Central memory CD8-positive, alpha-beta T cell (primary cell): ENCODE results near the gene PLD2.
A peak's percentile ranks its signal among the peaks of the same experiment; 100 is the strongest.
"Not testable (repeated sequence)": the region's sequence is repeated elsewhere in the genome, so short reads cannot be mapped to it uniquely, and the experiment has no call there.

ENCODE experiments used
- ATAC-seq: fragments of 150-1000 bp; cut with Tn5 transposase; replicated peaks from 2 replicates; pipeline ENCODE4 v1.10.0; 2022; ENCODE audit warnings: mild to moderate bottlenecking, moderate FRiP score, moderate number of reproducible peaks; ENCODE audit not compliant: poor library complexity, severe bottlenecking; ENCODE audit errors: extremely low read depth
- DNase-seq, 2 donors: peaks; one replicate each; pipeline ENCODE4 v3.0.0; 2021; ENCODE audit warnings: low spot score in 2 of 2
- H3K27ac Mint-ChIP-seq: one replicate; pipeline ENCODE4 v1.8.0; 2022; ENCODE audit warnings: low read depth, mild to moderate bottlenecking, moderate library complexity, mixed read lengths
- H3K27me3 Mint-ChIP-seq: one replicate; pipeline ENCODE4 v1.8.0; 2022; ENCODE audit warnings: mixed read lengths
- H3K36me3 Mint-ChIP-seq: one replicate; pipeline ENCODE4 v1.8.0; 2022; ENCODE audit warnings: mild to moderate bottlenecking, moderate library complexity, mixed read lengths; ENCODE audit not compliant: insufficient read depth
- H3K4me1 Mint-ChIP-seq: one replicate; pipeline ENCODE4 v1.8.0; 2022; ENCODE audit warnings: mixed read lengths
- H3K4me3 Mint-ChIP-seq: one replicate; pipeline ENCODE4 v1.8.0; 2022; ENCODE audit warnings: mild to moderate bottlenecking, moderate library complexity, mixed read lengths
- H3K9me3 Mint-ChIP-seq: one replicate; pipeline ENCODE4 v1.8.0; 2022; ENCODE audit warnings: mixed read lengths

The PLD2 gene

DNA sequence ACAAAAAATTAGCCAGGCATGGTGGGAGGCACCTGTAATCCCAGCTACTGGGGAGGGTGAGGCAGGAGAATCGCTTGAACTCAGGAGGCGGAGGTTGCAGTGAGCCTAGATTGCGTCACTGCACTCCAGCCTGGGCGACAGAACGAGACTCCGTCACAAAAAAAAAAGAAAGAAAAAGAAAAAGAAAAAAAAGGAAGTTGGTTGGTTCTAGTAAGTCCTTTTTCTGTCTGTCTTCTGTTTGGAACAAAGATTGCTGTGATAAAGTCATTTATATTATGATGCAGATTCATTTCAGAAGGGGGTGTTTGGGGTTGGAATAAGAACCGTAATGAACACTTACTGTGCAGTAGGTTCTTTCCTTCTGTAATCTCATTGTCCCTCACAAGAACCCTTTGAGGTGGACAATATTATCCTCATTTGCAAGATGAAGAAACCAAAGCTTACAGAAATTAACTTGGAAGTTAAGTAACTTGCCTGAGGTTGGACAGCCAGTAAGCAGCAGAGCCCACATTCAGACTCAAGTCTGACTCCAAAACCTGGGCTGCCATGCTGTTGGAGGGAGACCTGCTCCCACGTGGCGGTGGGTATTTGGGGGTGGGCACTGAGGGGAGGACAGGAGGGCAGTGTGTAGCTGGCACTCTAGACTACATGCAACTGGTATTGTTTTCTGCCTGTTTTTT lies 36.5 kb downstream of the PLD2 start:
- Mint-ChIP-seq H3K36me3 (peaks cover 7% of the 10 kb centered on the region), H3K4me1 (peaks cover 62% of the 10 kb centered on the region), H3K27me3 (no peaks in the 10 kb centered on the region), H3K27ac (no peak overlapping the region), H3K4me3 (no peak overlapping the region), H3K9me3 (no peaks in the 10 kb centered on the region)
- no peak for DNase-seq
- no peak for ATAC-seq

DNA sequence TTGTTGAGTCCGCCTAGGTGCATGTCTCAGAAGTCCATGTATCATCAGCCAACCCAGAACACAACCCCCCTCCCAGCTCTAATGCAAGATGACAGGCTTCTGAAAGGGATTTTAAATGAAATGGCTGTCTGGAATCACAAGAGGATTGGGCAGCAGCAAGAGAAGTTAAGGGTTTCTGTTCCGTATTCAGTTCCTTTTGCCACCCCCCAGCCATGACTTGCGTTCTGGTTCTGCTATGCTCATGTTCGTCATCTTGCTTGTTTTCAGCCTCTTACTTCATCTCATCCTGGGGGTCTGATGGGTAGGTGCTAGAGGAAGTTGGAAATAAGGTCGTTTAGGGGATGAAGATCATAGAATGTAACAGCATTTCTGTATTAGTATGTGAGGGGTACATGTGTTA lies 38.2 kb downstream of the PLD2 start:
- Mint-ChIP-seq H3K27me3 (no peaks in the 10 kb centered on the region), H3K27ac (no peak overlapping the region), H3K4me1 (peaks cover 61% of the 10 kb centered on the region), H3K9me3 (no peaks in the 10 kb centered on the region), H3K4me3 (no peak overlapping the region), H3K36me3 (peaks cover 7% of the 10 kb centered on the region)
- ATAC-seq, result no peak
- DNase-seq, result no peak

DNA sequence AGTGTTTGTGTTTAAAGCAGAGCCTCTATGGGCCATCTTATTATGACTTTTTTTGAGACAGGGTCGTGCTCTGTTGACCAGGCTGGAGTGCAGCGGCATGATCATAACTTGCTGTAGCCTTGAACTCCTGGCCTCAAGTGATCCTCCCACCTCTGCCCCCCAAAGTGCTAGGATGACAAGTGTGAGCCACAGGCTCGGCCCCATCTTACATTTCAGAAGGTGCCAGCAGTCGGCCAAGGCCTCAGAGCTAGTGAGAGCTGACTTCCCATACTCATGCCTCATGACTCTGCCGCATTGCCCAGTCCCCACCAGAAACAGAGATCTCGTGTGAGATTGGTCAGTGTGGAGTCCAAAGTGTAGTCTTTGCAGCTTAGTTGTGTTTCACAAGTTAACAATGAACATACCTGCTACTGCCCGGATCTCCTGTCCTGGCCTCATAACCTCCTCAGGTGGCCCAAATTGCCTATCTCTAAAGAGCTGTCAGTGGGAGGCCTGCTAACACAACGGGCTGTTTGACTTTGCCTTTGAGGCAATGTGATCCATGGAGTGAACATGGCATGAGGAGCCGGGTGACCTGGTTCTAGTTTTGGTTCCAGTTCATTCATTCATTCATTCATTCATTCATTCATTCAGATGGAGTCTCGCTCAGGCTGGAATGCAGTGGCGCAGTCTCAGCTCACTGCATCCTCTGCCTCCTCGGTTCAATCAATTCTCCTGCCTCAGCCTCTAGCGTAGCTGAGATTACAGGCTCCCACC lies 39.9 kb downstream of the PLD2 start:
- Mint-ChIP-seq H3K4me1 (peaks cover 61% of the 10 kb centered on the region), H3K4me3 (no peak overlapping the region)

DNA sequence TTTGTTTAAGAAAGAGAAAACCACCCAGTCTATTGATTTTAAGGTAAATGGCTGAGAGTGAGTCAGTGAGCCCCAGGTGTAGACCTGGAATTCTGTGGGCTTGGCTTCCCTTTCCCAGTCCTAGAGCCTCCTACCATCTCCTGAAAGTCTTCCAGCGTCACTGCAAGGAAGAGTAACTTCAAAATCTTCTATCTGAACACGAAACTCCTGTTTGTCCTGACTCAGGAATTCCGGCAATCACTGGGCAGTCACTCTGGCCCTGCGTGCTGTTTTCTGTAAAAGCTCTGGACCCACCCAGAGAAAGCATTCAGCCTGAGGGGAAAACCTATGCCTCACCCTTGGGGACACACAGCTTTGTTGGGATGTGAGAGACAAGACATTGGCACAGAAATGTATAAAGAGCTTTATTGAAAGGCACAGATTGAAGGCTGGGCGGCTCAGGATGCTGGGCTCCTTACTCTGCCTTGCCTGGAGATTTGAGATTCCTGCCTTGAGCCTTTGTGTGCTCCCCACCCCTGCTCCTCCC lies 42.1 kb downstream of the PLD2 start:
- H3K4me1 Mint-ChIP-seq, result peaks cover 64% of the 10 kb centered on the region
- no peak overlapping the region for H3K27ac Mint-ChIP-seq
- no peak for ATAC-seq
- no peaks in the 10 kb centered on the region for H3K27me3 Mint-ChIP-seq
- H3K36me3 Mint-ChIP-seq, result peaks cover 17% of the 10 kb centered on the region
- no peak overlapping the region for H3K4me3 Mint-ChIP-seq
- DNase-seq, result no peak
- H3K9me3 Mint-ChIP-seq, result peaks cover 6% of the 10 kb centered on the region

More for the DNA sequence above, 39.9 kb downstream of the PLD2 start:
- no peak overlapping the region for H3K27ac Mint-ChIP-seq
- DNase-seq (no peak), ATAC-seq (no peak)
- no peaks in the 10 kb centered on the region for H3K36me3 Mint-ChIP-seq
- H3K27me3 Mint-ChIP-seq, result no peaks in the 10 kb centered on the region
- H3K9me3 Mint-ChIP-seq, result no peaks in the 10 kb centered on the region

DNA sequence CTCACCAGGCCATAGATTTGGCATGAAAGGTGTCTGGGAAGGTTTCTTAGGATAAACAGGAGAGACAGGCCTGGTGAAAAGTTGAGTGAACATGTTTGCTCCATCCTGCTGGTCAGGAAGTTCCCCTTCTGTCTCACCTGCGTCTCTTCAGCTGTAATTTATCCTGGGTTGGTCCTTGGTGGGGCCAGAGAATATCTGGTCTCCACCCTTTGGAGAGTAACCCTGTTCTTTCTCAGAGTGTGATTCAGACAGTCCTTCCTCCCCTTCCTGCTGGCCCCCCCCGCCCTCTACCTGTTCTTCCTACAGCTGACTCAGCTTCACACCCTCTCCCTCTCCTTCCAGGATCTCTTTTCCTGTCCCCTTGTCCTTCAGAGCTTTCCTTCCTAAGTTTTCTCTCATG lies 43.3 kb downstream of the PLD2 start:
- Mint-ChIP-seq H3K27ac (no peak overlapping the region), H3K4me1 (peaks cover 60% of the 10 kb centered on the region), H3K9me3 (peaks cover 6% of the 10 kb centered on the region), H3K27me3 (no peaks in the 10 kb centered on the region), H3K36me3 (peaks cover 23% of the 10 kb centered on the region), H3K4me3 (no peak overlapping the region)
- ATAC-seq (no peak), DNase-seq (no peak)

DNA sequence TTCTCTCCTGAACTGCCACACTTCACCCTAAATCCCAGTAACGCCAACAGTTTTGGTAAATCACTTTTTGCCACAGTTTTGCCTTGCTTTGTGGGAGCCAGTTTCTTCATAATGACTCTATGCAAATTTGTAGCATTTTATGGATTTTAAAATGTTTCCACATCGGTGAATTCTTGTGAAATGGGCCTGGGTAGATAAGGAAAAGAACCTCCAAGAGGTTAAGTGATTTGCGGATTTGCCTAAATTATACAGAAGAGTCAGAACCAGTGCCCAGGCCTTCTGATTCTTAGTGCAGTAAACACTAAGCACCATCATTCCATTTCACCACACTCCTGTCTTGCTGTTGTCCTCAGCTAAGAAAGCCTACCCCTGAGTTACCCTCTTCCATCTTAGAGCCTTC lies 44.1 kb downstream of the PLD2 start:
- H3K9me3 Mint-ChIP-seq, result peaks cover 6% of the 10 kb centered on the region
- H3K27me3 Mint-ChIP-seq, result no peaks in the 10 kb centered on the region
- peaks cover 26% of the 10 kb centered on the region for H3K36me3 Mint-ChIP-seq
- no peak overlapping the region for H3K4me3 Mint-ChIP-seq
- DNase-seq, result no peak
- peak overlapping the region; percentile 80 for H3K27ac Mint-ChIP-seq
- peaks cover 55% of the 10 kb centered on the region for H3K4me1 Mint-ChIP-seq
- no peak for ATAC-seq

DNA sequence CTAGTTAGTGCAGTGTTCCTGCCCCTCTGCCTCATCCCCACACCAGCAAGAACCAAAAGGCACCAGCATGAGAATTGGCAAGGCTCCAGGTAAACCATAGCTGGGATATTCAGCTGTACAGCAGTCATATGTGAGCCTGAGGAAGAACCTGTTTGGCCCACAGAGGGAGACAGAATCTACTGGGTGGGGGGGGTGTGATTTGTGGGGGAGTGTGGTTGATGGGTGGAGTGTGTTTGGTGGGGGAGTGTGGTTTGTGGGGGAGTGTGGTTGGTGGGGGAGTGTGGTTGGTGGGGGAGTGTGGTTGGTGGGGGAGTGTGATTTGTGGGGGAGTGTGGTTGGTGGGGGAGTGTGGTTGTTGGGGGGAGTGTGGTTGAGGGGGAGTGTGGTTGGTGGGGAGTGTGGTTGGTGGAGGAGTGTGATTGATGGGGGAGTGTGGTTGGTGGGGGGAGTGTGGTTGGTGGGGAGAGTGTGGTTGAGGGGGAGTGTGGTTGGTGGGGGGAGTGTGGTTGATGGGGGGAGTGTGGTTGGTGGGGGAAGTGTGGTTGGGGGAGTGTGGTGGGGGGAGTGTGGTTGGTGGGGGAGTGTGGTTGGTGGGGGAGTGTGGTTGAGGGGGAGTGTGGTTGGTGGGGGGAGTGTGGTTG lies 45.7 kb downstream of the PLD2 start:
- Mint-ChIP-seq H3K9me3 (peaks cover 6% of the 10 kb centered on the region), H3K4me3 (peak overlapping the region; percentile 3), H3K4me1 (peaks cover 64% of the 10 kb centered on the region)

DNA sequence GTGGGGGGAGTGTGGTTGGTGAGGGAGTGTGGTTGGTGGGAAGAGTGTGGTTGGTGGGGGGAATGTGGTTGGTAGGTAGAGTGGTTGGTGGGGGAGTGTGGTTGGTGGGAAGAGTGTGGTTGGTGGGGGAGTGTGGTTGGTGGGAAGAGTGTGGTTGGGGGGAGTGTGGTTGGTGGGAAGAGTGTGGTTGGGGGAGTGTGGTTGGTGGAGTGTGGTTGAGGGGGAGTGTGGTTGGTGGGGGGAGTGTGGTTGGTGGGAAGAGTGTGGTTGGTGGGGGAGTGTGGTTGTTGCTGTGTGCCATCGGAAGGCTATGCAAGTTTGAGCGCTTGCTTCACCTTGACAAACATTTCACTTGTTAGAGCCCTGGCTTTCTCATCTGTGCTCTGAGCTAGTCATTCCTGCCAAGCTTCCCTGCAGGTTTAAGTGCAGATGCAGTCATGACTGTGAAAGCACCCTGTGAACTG lies 46.3 kb downstream of the PLD2 start:
- DNase-seq (peak; percentile 12 to 21), ATAC-seq (peak; percentile 49)
- H3K27me3 Mint-ChIP-seq, result no peaks in the 10 kb centered on the region
- peak overlapping the region; percentile 80 for H3K27ac Mint-ChIP-seq
- H3K9me3 Mint-ChIP-seq, result peaks cover 6% of the 10 kb centered on the region
- H3K36me3 Mint-ChIP-seq, result peaks cover 30% of the 10 kb centered on the region
- peak overlapping the region; percentile 70 for H3K4me3 Mint-ChIP-seq
- H3K4me1 Mint-ChIP-seq, result peaks cover 64% of the 10 kb centered on the region

More for the DNA sequence above, 45.7 kb downstream of the PLD2 start:
- peaks cover 30% of the 10 kb centered on the region for H3K36me3 Mint-ChIP-seq
- peak; percentile 60 for ATAC-seq
- H3K27me3 Mint-ChIP-seq, result no peaks in the 10 kb centered on the region
- H3K27ac Mint-ChIP-seq, result peak overlapping the region; percentile 80
- peak in 1 of 2 donors; percentile 34 for DNase-seq

DNA sequence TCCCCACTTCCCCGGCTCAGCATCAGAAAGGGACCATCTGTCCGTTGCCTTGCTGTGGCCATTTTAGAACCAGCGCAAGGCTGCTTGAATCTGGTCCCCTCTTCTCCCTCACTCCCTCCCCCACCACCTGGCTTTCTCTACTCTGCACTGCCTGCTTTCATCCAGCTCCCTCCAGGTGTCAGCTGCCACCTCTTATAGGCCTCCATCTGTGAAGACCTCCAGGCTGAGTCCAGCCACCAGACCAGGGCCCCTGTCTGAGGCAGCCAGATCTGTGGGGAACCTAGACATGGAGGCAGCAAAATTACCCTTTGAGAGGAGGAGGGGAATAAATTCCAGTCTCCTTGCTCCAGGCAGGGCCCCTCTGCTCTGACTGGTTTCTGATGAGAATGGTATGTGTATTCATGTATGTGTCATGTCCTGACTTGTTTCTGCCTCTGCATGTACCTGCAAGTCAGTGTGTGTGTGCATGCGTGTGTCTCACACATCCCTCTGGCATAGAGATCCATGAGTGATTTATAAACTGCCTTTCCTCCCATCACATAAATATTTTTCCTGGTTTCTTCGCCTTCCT lies 47.2 kb downstream of the PLD2 start:
- Mint-ChIP-seq H3K4me3 (no peak overlapping the region), H3K27me3 (no peaks in the 10 kb centered on the region), H3K9me3 (peaks cover 6% of the 10 kb centered on the region), H3K4me1 (peaks cover 62% of the 10 kb centered on the region), H3K27ac (peak overlapping the region; percentile 19), H3K36me3 (peaks cover 30% of the 10 kb centered on the region)
- ATAC-seq (no peak), DNase-seq (no peak)

DNA sequence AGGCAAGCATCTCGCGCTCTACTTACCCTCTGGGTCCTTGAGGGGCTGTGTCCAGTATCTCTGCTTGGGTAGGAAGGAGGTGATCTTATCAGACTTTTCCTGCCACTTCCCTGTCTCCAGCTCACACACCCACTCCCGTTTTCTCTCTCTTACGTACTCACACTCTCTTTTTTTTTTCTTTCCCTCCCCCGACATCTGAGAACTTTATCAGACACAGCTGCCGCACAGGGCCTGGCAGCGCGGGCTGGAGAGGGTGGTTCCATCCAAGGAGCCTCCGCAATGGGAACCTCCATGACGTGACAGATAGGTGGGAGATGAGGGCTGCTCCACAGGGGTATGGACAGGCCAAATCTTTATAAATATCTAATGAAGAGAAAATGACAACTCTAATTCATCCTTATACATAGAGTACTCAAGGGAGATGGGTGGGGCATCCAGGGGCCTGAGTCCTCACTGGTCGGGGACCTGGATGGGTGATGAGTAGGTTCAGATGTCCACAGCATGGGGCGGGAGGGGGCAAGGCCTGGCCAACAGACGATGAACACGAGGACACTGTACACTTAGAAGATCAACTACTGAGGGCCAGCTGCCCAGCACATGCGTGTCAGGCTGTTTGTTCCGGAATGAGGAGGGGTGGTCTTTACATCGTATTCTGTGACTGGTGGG lies 49.5 kb downstream of the PLD2 start:
- Mint-ChIP-seq H3K4me1 (peaks cover 40% of the 10 kb centered on the region), H3K27ac (no peak overlapping the region), H3K9me3 (peaks cover 6% of the 10 kb centered on the region), H3K4me3 (no peak overlapping the region), H3K27me3 (no peaks in the 10 kb centered on the region), H3K36me3 (peaks cover 30% of the 10 kb centered on the region)
- no peak for DNase-seq
- no peak for ATAC-seq

DNA sequence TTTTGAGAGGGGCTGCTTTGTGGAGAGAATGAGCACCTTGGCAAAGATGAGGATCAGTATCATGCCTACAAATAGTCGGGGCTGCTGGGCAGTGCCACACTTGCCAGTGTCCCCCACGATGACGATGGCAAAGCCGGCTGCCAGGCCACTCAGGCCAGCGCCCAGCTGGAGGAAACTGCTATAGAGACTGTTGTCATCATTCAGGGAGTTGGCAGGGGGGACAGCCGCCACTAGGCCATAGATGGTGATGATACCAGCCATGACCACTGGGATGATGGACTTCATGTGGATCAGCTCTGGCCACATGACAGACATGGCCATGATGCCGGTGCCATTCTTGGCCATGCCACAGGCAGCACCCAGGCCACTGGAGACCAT lies 50.0 kb downstream of the PLD2 start:
- H3K4me3 Mint-ChIP-seq, result no peak overlapping the region
- H3K27me3 Mint-ChIP-seq, result no peaks in the 10 kb centered on the region
- no peak overlapping the region for H3K27ac Mint-ChIP-seq
- peaks cover 6% of the 10 kb centered on the region for H3K9me3 Mint-ChIP-seq
- ATAC-seq (no peak), DNase-seq (no peak)
- peaks cover 38% of the 10 kb centered on the region for H3K4me1 Mint-ChIP-seq
- H3K36me3 Mint-ChIP-seq, result peaks cover 30% of the 10 kb centered on the region

DNA sequence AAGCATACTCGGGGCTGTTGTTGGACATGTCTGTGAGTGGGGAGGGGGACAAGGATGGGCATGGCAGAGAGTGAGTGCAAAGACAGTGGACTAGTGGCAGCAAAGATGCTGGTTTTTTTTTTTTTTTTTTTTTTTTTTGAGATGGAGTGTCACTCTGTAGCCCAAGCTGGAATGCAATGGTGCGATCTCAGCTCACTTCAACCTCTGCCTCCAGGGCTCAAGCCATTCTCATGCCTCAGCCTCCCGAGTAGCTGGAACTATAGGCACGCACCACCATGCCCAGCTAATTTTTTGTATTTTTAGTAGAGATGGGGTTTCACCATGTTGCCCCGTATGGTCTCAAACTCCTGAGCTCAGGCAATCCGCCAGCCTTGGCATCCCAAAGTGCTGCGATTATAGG lies 50.4 kb downstream of the PLD2 start:
- Mint-ChIP-seq H3K4me1 (peaks cover 36% of the 10 kb centered on the region), H3K36me3 (peaks cover 28% of the 10 kb centered on the region)
- not testable (repeated sequence) for H3K27ac Mint-ChIP-seq, H3K27me3 Mint-ChIP-seq, DNase-seq, ATAC-seq, H3K9me3 Mint-ChIP-seq, H3K4me3 Mint-ChIP-seq
